GM12878 (cell line): ENCODE measurements around the gene EXOC8.

Experiments
- CBFB ChIP-seq: IDR thresholded peaks from 2 replicates; pipeline ENCODE4 v1.6.1; 2016; ENCODE audit warnings: antibody characterized with exemption, low read depth
- NR2C1 ChIP-seq: fragments of 450-650 bp; IDR thresholded peaks from 2 replicates; pipeline ENCODE4 v1.6.1; 2017; ENCODE audit warnings: antibody characterized with exemption, mild to moderate bottlenecking, moderate library complexity
- RBBP5 ChIP-seq: fragments of 200-600 bp; sonication (generic); conservative IDR thresholded peaks from 2 replicates; pipeline ENCODE4 v1.6.1; 2016
- SIX5 ChIP-seq: IDR thresholded peaks from 2 replicates; pipeline ENCODE4 v1.6.1; 2011; ENCODE audit warnings: mild to moderate bottlenecking, low read depth, low read length, moderate library complexity; ENCODE audit not compliant: severe bottlenecking
- TF ChIP-seq, protein P1 (sequence below), 3 experiments: IDR thresholded peaks in 2 of 3; conservative IDR thresholded peaks in 1 of 3; 2 replicates each; pipeline ENCODE4 v1.5.1; 2011; ENCODE audit warnings: low read depth in 3 of 3, low read length in 3 of 3, mild to moderate bottlenecking in 3 of 3, control low read depth in 2 of 3, moderate library complexity in 2 of 3, inconsistent platforms in 1 of 3, mixed read lengths in 1 of 3; ENCODE audit not compliant: control insufficient read depth in 2 of 3, insufficient read depth in 1 of 3; ENCODE audit errors: extremely low read depth in 1 of 3
- TF ChIP-seq, protein P2 (sequence below): fragments of 150-350 bp; IDR thresholded peaks from 2 replicates; pipeline ENCODE4 v1.6.1; 2014; ENCODE audit warnings: mild to moderate bottlenecking, low read depth, low read length

DNA sequence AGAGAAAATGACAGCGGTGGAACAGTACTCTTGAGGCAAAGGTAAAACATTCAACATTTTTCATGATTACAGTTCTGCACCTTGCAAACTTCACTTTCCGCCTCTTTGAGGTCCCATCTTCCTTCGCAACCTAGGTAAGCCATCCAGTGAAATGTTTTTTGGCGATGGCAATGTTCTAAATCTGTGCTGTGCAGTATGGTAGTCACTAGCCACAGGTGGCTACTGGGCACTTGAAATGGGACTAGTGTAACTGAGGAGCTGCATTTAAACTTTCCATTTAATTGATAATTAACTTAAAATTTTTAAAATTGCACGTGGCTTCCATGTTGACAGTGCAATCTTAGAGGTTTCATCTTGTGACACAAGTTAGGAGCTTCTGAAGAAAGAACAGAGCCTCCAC is 13.0 kb downstream of the EXOC8 start:
- no peak for TF ChIP-seq SIX5
- no peak for TF ChIP-seq RBBP5
- no peak for TF ChIP-seq NR2C1
- no peak for TF ChIP-seq CBFB
- TF ChIP-seq, protein P1, sequence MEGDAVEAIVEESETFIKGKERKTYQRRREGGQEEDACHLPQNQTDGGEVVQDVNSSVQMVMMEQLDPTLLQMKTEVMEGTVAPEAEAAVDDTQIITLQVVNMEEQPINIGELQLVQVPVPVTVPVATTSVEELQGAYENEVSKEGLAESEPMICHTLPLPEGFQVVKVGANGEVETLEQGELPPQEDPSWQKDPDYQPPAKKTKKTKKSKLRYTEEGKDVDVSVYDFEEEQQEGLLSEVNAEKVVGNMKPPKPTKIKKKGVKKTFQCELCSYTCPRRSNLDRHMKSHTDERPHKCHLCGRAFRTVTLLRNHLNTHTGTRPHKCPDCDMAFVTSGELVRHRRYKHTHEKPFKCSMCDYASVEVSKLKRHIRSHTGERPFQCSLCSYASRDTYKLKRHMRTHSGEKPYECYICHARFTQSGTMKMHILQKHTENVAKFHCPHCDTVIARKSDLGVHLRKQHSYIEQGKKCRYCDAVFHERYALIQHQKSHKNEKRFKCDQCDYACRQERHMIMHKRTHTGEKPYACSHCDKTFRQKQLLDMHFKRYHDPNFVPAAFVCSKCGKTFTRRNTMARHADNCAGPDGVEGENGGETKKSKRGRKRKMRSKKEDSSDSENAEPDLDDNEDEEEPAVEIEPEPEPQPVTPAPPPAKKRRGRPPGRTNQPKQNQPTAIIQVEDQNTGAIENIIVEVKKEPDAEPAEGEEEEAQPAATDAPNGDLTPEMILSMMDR (IDR thresholded peaks at IDR 0.05 in 2 of 3, conservative IDR thresholded peaks at IDR 0.05 in 1 of 3; ENCODE audit: control insufficient read depth in 2 of 3, extremely low read depth in 1 of 3, insufficient read depth in 1 of 3, low read depth in 3 of 3, low read length in 3 of 3), result no peak
- TF ChIP-seq, protein P2, sequence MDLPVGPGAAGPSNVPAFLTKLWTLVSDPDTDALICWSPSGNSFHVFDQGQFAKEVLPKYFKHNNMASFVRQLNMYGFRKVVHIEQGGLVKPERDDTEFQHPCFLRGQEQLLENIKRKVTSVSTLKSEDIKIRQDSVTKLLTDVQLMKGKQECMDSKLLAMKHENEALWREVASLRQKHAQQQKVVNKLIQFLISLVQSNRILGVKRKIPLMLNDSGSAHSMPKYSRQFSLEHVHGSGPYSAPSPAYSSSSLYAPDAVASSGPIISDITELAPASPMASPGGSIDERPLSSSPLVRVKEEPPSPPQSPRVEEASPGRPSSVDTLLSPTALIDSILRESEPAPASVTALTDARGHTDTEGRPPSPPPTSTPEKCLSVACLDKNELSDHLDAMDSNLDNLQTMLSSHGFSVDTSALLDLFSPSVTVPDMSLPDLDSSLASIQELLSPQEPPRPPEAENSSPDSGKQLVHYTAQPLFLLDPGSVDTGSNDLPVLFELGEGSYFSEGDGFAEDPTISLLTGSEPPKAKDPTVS, result no peak
